T1000 (cell line): Measurements from ENCODE around the gene ZNF646.
"Not testable (repeated sequence)": the region's sequence is repeated elsewhere in the genome, so short reads cannot be mapped to it uniquely, and the experiment has no call there.

Source experiments
- DNase-seq: peaks from one replicate; lab custom pipeline; 2025; ENCODE audit warnings: mixed read lengths; lab: John Stamatoyannopoulos, UW

Gene ZNF646

GRCh38 chr16:31083981-31084380, 9.8 kb downstream of the ZNF646 start:
- DNase-seq = no peak

GRCh38 chr16:31084584-31085302, 10.5 kb downstream of the ZNF646 start:
- no peak for DNase-seq

DNA sequence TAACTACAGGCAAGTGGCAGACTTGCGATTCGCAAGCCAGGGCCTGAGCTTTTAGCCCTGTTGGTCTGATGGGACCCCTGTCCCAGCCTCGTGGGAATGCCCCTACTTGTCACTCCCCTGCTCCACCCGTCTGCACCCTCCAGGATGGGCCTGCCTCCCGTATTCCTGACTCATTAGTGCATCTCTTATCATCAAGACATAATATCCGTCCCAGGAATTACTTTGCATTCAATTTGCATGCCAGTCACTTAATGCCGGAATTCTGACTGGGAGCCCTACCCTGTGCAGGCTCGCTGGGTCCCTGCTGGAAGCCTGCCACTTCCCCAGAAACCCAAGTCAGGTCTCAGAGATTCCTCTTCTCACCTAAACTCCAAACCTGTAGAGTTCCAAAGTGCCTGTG, 11.2 kb downstream of the ZNF646 start:
- no peak for DNase-seq

DNA sequence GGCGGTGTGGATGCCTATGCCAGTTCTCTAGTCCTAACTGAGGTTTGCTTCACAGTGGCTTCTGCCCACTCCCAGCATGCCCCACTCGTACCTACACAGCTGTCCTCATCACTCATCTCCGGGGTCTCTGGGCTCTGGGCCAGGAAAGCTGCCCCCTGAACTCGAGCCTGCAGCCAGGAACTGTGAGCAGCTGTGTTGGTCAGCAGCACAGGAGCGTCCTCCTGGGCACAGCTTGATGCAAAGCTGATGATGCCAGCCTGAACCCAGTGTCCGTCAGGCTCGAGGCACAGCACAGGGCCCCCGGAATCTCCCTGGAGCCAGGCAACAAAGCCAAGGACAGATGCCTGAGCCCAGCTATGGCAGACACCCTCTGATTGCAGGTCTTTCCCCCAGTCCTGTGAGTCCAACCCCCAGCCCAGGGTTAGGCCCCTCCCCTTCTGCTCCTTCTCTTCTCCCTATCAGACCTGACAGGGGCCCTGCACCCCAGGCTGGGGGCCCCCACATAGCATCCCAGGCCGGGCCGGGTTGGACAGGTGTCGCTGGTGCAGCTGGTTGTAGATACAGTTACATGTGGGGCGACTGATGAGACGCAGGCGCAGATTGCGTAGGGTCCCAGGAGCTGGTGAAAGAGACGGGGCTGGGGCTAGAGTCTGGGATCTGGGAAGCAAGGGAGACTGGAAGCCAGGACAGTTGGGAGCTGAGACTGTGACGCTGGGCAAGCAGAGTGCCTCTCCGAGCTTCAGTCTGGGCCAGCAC, 11.8 kb downstream of the ZNF646 start:
- DNase-seq = no peak

GRCh38 chr16:31086629-31086906, 12.3 kb downstream of the ZNF646 start:
- no peak for DNase-seq

DNA sequence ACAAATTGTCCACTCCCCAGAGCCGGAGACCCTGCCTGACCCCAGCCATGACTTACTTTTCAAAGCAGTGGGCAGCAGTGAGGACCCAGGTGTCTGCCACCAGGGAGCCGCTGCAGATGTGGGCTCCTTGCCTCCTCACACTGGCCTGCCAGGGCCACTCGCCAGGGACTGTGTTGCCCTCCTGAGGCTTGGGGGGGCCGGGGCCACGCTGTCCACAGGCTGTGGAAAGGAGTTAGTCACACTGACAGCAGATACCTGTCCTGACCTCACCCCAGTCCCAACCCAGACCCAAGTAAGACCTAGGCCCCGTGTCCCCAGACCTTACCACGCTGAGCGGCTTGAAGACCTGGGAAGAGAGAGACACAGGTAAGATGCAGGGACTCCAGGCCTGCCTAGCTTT, 13.3 kb downstream of the ZNF646 start:
- no peak for DNase-seq

GRCh38 chr16:31087971-31088370, 13.7 kb downstream of the ZNF646 start:
- DNase-seq = no peak

GRCh38 chr16:31088459-31089183, 14.4 kb downstream of the ZNF646 start, which contains the start of gene PRSS53:
PRSS53 (minus strand) TSS chr16:31088943; CDS start chr16:31088809, 134 bp downstream.
- no peak for DNase-seq

DNA sequence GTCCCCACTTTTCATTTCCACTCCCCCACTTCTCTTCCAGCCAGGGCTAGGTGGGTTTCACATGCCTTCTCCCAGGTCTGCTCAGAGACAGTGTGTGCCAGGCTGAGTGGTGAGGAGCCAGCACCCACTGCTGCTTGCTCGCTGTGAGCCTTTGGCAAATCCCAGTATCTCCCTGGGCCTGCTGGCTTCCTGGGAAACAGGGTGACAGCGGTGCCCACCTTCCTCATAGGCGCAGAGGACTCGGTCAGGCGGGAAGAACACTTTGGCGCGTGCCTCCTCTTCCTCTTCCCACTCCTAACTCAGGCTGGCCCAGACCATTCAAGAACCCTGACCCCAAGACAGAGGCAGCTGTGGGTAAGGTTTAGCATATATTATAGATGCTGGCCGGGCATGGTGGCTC, 15.0 kb downstream of the ZNF646 start:
- DNase-seq = no peak

DNA sequence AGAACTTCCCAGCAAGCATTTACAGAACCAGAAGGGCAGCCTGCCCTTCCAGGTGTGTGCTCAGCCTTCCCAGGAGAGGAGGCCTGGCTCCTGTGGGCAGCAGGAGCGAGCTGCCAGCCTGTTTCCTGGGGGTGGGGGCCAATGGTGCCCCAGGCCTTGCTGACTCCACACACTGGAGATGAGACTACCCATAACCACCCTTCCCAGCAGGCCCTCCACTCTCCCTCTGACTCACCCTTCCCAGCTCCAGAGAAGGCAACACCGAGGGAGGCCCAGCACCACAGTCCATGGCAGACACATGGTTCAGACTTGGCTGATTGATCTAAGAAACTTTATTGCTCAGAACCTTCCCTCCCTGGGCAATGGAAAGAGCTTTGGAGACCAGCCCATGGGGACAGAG, 16.3 kb downstream of the ZNF646 start:
- no peak for DNase-seq

GRCh38 chr16:31092330-31092729, 18.1 kb downstream of the ZNF646 start:
- no peak for DNase-seq

DNA sequence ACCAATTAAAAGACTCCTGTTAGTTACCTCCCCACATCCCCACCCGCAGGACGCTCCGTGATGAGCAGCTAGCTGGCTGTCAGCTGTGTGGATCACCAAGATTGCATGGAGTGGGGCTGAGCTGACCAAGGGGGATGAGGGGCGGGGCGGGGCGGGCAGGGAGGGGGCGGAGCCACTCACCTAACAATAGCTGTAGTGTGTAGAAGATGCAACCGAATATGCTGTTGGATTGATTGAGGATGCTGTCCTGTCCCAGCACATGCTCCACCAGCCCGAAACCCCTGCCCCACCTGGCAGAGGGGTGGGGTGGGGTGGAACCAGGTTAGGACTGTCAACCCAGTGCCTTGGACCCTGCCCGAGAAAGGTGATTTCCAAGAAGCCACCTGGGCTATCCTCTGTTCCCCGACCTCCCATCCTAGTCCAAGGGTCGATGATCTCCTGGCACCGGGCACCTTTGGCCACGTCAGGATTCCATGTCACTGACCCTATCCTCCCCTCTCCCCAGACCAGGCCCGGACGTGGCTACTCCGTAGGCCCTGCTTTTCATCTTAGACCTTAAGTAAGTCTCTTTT, 19.0 kb downstream of the ZNF646 start:
- peak; percentile 48 for DNase-seq

GRCh38 chr16:31094088-31094423, 19.8 kb downstream of the ZNF646 start:
- no peak for DNase-seq

- peak; percentile 95 for DNase-seq
These were observed 20.4 kb downstream of the ZNF646 start, which contains the start of gene VKORC1 for GRCh38 chr16:31094424-31095120. VKORC1 (minus strand) TSS chr16:31094797; CDS start chr16:31094729, 68 bp downstream.

DNA sequence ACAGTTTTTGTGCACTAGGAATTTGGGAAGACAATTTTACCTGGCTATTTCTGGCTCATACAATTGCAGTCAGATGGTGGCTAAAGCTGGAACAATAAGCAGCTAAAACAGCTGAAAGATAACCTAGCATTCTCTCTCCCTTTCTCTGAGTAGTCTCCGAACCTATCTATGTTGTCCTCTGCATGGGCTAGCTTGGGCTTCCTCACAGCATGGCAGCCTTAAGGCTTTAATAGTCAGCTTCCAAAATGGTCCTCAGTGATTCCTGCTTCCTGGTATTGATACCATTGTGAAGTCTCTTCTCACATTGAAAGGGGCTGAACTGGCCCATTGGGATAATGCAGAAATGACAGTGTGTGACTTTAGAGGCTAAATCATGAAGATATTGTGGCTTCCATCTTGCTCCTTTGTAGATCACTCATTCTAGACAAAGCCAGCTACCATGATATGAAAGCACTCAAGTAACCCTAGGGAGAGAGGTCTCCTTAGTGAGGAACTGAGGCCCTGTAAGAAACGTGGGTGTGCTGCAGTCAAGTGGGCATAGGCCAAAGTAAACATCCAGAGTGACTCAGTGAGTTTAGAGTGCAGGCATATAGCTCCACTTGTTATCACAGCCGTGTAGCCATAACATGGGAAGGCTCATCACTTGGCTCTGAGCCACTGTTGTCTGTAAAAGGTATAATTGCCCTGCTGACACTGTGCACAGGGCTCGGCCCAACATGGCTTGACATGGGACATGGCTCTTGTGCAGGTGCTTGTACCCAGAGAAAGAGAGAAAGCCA, 25.8 kb downstream of the ZNF646 start:
- no peak for DNase-seq

GRCh38 chr16:31100876-31101641, 26.8 kb downstream of the ZNF646 start:
- not testable (repeated sequence) for DNase-seq

DNA sequence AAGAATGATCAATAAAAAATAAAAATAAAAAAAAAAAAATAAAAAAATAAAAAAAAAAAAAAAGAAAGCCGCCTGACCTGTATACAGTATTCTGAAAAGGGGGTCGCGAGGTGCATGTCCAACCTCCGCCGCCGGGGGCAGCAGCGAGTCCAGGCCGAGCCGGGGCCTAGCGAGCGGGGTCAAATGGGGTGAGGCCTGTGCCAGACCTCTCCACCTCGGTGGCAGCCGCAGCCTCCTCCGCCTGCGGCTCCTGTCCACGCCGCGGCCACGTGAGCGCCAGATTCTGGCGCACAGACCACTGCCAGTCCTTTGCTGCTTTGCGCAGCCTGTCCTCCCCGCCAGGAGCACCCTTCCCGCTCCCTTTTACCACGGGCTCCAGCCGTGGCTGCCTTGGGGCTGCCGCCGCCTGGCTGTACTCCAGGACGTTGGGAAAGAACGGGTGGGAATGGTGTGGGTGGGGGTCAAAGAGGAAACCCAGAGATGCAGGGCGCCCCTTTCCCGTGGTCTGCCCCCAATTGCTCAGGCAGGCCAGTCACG, 31.5 kb downstream of the ZNF646 start:
- DNase-seq = no peak

- no peak for DNase-seq
These were observed 32.6 kb downstream of the ZNF646 start for GRCh38 chr16:31106509-31107464.

DNA sequence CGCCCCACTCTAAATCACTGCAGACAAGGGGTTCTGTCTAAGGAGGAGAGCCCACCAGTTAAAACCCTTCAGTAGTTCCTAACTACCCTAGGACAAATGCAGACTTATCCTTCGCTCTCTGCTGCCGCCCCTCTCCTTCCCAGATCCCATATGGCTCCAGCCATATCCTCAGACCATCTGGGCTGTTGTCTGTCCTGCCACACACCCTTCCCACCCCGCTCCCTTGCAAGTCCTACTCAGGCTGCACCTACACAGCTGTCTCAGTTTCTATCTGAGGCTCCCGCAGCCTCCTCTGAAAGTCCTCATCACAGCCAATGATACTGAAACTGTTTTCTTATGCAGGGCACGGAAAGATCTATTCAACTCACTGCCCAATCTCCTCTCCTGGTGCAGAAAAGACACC, 33.2 kb downstream of the ZNF646 start:
- DNase-seq = no peak
